Liver (tissue), 9 donors: ENCODE data around the gene PIEZO2. TPM values are rescaled to one million over a fixed set of nuclear protein-coding genes. Genes with fewer than 3 reads are reported as not detected.

Experiments used
- DNase-seq: peaks from one replicate; pipeline ENCODE4 v3.0.0-alpha.2; 2017; ENCODE audit warnings: low spot score
- H3K27ac ChIP-seq, 2 donors: one replicate each; pipeline ENCODE4 v1.7.0; 2013; ENCODE audit warnings: inconsistent platforms in 2 of 2, low read length in 2 of 2, control low read depth in 1 of 2, low read depth in 1 of 2, mild to moderate bottlenecking in 1 of 2
- H3K27me3 ChIP-seq, 4 donors: one replicate each; pipeline versions ENCODE4 v1.6.1 to v1.7.0; 2013; ENCODE audit warnings: low read length in 3 of 4, inconsistent platforms in 1 of 4, mild to moderate bottlenecking in 1 of 4, moderate library complexity in 1 of 4; ENCODE audit not compliant: control insufficient read depth in 4 of 4, insufficient read depth in 4 of 4
- H3K36me3 ChIP-seq, 4 donors: one replicate each; pipeline versions ENCODE4 v1.6.1 to v1.7.0; 2013; ENCODE audit warnings: low read length in 3 of 4, mild to moderate bottlenecking in 3 of 4, low read depth in 1 of 4, moderate library complexity in 1 of 4; ENCODE audit not compliant: control insufficient read depth in 4 of 4, insufficient read depth in 3 of 4
- H3K4me1 ChIP-seq, 4 donors: one replicate each; pipeline versions ENCODE4 v1.6.1 to v1.7.0; 2013; ENCODE audit warnings: low read length in 3 of 4, mild to moderate bottlenecking in 3 of 4, moderate library complexity in 1 of 4; ENCODE audit not compliant: control insufficient read depth in 4 of 4, insufficient read depth in 4 of 4
- H3K4me3 ChIP-seq, 3 donors: one replicate each; pipeline versions ENCODE4 v1.6.1 to v1.7.0; 2013; ENCODE audit warnings: low read length in 3 of 3, control low read depth in 1 of 3, low read depth in 1 of 3, mild to moderate bottlenecking in 1 of 3
- H3K9ac ChIP-seq, 2 donors: one replicate each; pipeline ENCODE4 v1.7.0; 2013; ENCODE audit warnings: low read length in 2 of 2, mild to moderate bottlenecking in 2 of 2, moderate library complexity in 2 of 2, control low read depth in 1 of 2, low read depth in 1 of 2
- H3K9me3 ChIP-seq, 4 donors: one replicate each; pipeline versions ENCODE4 v1.6.1 to v1.7.0; 2013; ENCODE audit warnings: low read length in 3 of 4; ENCODE audit not compliant: control insufficient read depth in 4 of 4
- ATF3 ChIP-seq: IDR thresholded peaks from 2 replicates; pipeline ENCODE4 v1.6.1; 2016; ENCODE audit warnings: antibody characterized with exemption
- CTCF ChIP-seq: fragments of 150-350 bp; IDR thresholded peaks from 2 replicates; pipeline ENCODE4 v1.5.1; 2017; ENCODE audit warnings: improper control_type of control experiment, low read depth, low read length; ENCODE audit not compliant: missing input control
- FOXA1 ChIP-seq: IDR thresholded peaks from 2 replicates; pipeline ENCODE4 v1.6.1; 2016; ENCODE audit warnings: antibody characterized with exemption
- FOXA2 ChIP-seq: IDR thresholded peaks from 2 replicates; pipeline ENCODE4 v1.6.1; 2016; ENCODE audit warnings: antibody characterized with exemption
- HNF4A ChIP-seq, 2 donors: conservative IDR thresholded peaks; 2 replicates each; pipeline ENCODE4 v1.6.1; 2016; ENCODE audit warnings: antibody characterized with exemption in 2 of 2, mild to moderate bottlenecking in 2 of 2
- HNF4G ChIP-seq: IDR thresholded peaks from 2 replicates; pipeline ENCODE4 v1.6.1; 2016; ENCODE audit warnings: antibody characterized with exemption
- JUND ChIP-seq, 2 donors: IDR thresholded peaks; 2 replicates each; pipeline ENCODE4 v1.6.1; 2016; ENCODE audit warnings: antibody characterized with exemption in 2 of 2
- MAX ChIP-seq: IDR thresholded peaks from 2 replicates; pipeline ENCODE4 v1.6.1; 2016; ENCODE audit warnings: antibody characterized with exemption
- RAD21 ChIP-seq, 2 donors: IDR thresholded peaks; 2 replicates each; pipeline ENCODE4 v1.6.1; 2016; ENCODE audit warnings: antibody characterized with exemption in 2 of 2, mild to moderate bottlenecking in 2 of 2
- REST ChIP-seq: IDR thresholded peaks from 2 replicates; pipeline ENCODE4 v1.6.1; 2016; ENCODE audit warnings: antibody characterized with exemption, mild to moderate bottlenecking
- RXRA ChIP-seq, 2 donors: IDR thresholded peaks; 2 replicates each; pipeline ENCODE4 v1.6.1; 2017 to 2018; ENCODE audit warnings: antibody characterized with exemption in 2 of 2, mild to moderate bottlenecking in 1 of 2
- SP1 ChIP-seq: IDR thresholded peaks from 2 replicates; pipeline ENCODE4 v1.6.1; 2018; ENCODE audit warnings: antibody characterized with exemption, mild to moderate bottlenecking
- YY1 ChIP-seq: IDR thresholded peaks from 2 replicates; pipeline ENCODE4 v1.6.1; 2016; ENCODE audit warnings: antibody characterized with exemption, mild to moderate bottlenecking
- ZBTB33 ChIP-seq: IDR thresholded peaks from 2 replicates; pipeline ENCODE4 v1.6.1; 2016; ENCODE audit warnings: antibody characterized with exemption
- WGBS: extraction: QIAGEN DNeasy Blood & Tissue Kit; methylation state at CpG from one replicate; pipeline ENCODE4 v1.1.7; 2013; 5-methylcytosine and 5-hydroxymethylcytosine counted together
- polyA plus RNA-seq, 2 donors: library from polyadenylated mRNA; stranded (reverse) in 1 of 2; unstranded in 1 of 2; fragments of 200-250 nt in 1 of 2; fragments of >200 nt in 1 of 2; fragmentation: Nextera tagmentation in 1 of 2; extraction: Ambion mirVana in 1 of 2; gene quantifications; one replicate each; pipeline versions ENCODE4 v1.2.1 to v1.2.3, GENCODE V29; 2013 to 2015
- total RNA-seq, 2 donors: library from RNA; depleted of rRNA; stranded (reverse); fragments of >200 nt; gene quantifications; one replicate each; pipeline ENCODE4 v1.2.3, GENCODE V29; 2014
- donor health status: healthy.
- donor health status: healthy.
- donor health status: healthy.
- donor health status: healthy.
- donor health status: healthy.

PIEZO2 gene
- total and polyA plus RNA-seq, 4 donors, result 1.1 to 12.3 (median 4.8) TPM

GRCh38 chr18:11113937-11114336 lies 35.4 kb downstream of the PIEZO2 start:
- H3K4me3 ChIP-seq, result no peak overlapping the region
- peaks cover 10 to 34% (median 22%) of the 10 kb centered on the region in 4 donors for H3K4me1 ChIP-seq
- H3K27ac ChIP-seq, result no peak overlapping the region
- H3K9me3 ChIP-seq, result no peaks in the 10 kb centered on the region
- H3K27me3 ChIP-seq, result no peaks in the 10 kb centered on the region
- no peak overlapping the region for H3K9ac ChIP-seq
- TF ChIP-seq ZBTB33 (no peak), RXRA (IDR thresholded peaks at IDR 0.05) (no peak), SP1 (no peak), FOXA1 (no peak), JUND (IDR thresholded peaks at IDR 0.05) (no peak), YY1 (no peak), RAD21 (IDR thresholded peaks at IDR 0.05) (no peak), MAX (no peak), CTCF (no peak), ATF3 (no peak), REST (no peak), HNF4A (conservative IDR thresholded peaks at IDR 0.05) (no peak), HNF4G (no peak)
- WGBS, result 55% methylated on average over 2 of the region's 2 CpGs
- no peak for DNase-seq
- no peaks in the 10 kb centered on the region for H3K36me3 ChIP-seq

- 66% methylated on average over 4 of the region's 4 CpGs for WGBS
- H3K4me3 ChIP-seq, result no peak overlapping the region
- no peaks in the 10 kb centered on the region for H3K36me3 ChIP-seq
- H3K27me3 ChIP-seq, result no peaks in the 10 kb centered on the region
- no peak overlapping the region for H3K27ac ChIP-seq
- H3K9me3 ChIP-seq, result no peaks in the 10 kb centered on the region
- H3K4me1 ChIP-seq, result peaks cover 10 to 26% (median 14%) of the 10 kb centered on the region in 4 donors
- no peak overlapping the region for H3K9ac ChIP-seq
- DNase-seq, result no peak
- TF ChIP-seq REST (no peak), CTCF (no peak), JUND (IDR thresholded peaks at IDR 0.05) (no peak), RXRA (IDR thresholded peaks at IDR 0.05) (peak in 1 of 2 donors; percentile 12), RAD21 (IDR thresholded peaks at IDR 0.05) (no peak), HNF4A (conservative IDR thresholded peaks at IDR 0.05) (peak; percentile 53 to 60), FOXA2 (no peak), ZBTB33 (no peak), FOXA1 (no peak), MAX (peak; percentile 13)
Measured at GRCh38 chr18:11113046-11113548, 36.3 kb downstream of the PIEZO2 start.
